K562 (cell line): ENCODE data around the gene MRPL27.

Experiments used
- ATF7 ChIP-seq: fragments of 450-650 bp; IDR thresholded peaks from 2 replicates; pipeline ENCODE4 v1.7.1; 2014; ENCODE audit warnings: mild to moderate bottlenecking, moderate library complexity
- BCL6 ChIP-seq: fragments of 250-450 bp; sonication (Bioruptor Pico); IDR thresholded peaks from 2 replicates; pipeline ENCODE4 v1.4.0; 2020
- BRD4 ChIP-seq: fragments of 200-600 bp; sonication (generic); IDR thresholded peaks from 2 replicates; pipeline ENCODE4 v1.6.1; 2017; ENCODE audit warnings: inconsistent platforms
- DMBX1 ChIP-seq: fragments of 250-450 bp; sonication (Bioruptor Pico); IDR thresholded peaks from 2 replicates; pipeline ENCODE4 v1.8.0; 2022; ENCODE audit warnings: inconsistent platforms, mild to moderate bottlenecking, moderate library complexity, borderline replicate concordance
- E2F3 ChIP-seq: fragments of 250-450 bp; sonication (Bioruptor Pico); IDR thresholded peaks from 2 replicates; pipeline ENCODE4 v1.4.0; 2020; ENCODE audit warnings: mild to moderate bottlenecking
- HDAC8 ChIP-seq: fragments of 450-650 bp; IDR thresholded peaks from 2 replicates; pipeline ENCODE4 v1.6.1; 2016; ENCODE audit warnings: mild to moderate bottlenecking, missing genetic modification characterization, moderate library complexity, missing compliant biosample characterization
- HMG20A ChIP-seq: fragments of 450-650 bp; formaldehyde crosslinking; conservative IDR thresholded peaks from 2 replicates; pipeline ENCODE4 v1.4.0; 2020; ENCODE audit warnings: mild to moderate bottlenecking, mixed read lengths
- SIX5 ChIP-seq, 2 experiments: IDR thresholded peaks; 2 replicates each; pipeline ENCODE4 v1.6.1; 2011; ENCODE audit warnings: low read length in 2 of 2, borderline replicate concordance in 1 of 2, low read depth in 1 of 2, mild to moderate bottlenecking in 1 of 2, moderate library complexity in 1 of 2; ENCODE audit not compliant: insufficient read depth in 1 of 2
- TAF9B ChIP-seq: fragments of 450-650 bp; IDR thresholded peaks from 2 replicates; pipeline ENCODE4 v1.6.1; 2018; ENCODE audit warnings: mild to moderate bottlenecking; ENCODE audit not compliant: partially characterized antibody
- ZKSCAN1 ChIP-seq: fragments of 150-350 bp; IDR thresholded peaks from 2 replicates; pipeline ENCODE4 v1.6.1; 2016; ENCODE audit warnings: low read depth, low read length
- ZNF274 ChIP-seq: IDR thresholded peaks from 2 replicates; pipeline ENCODE4 v1.6.1; 2011; ENCODE audit warnings: low read depth, mild to moderate bottlenecking, low read length, moderate library complexity, borderline replicate concordance
- ZNF316 ChIP-seq: fragments of 450-650 bp; IDR thresholded peaks from 2 replicates; pipeline ENCODE4 v1.6.1; 2016
- TF ChIP-seq, protein P1 (sequence below): fragments of 450-650 bp; IDR thresholded peaks from 2 replicates; pipeline ENCODE4 v1.6.1; 2016
- TF ChIP-seq, protein P2 (sequence below), 3 experiments: IDR thresholded peaks in 2 of 3; conservative IDR thresholded peaks in 1 of 3; 2 replicates each; pipeline ENCODE4 v1.5.1; 2011 to 2012; ENCODE audit warnings: low read length in 3 of 3, mild to moderate bottlenecking in 3 of 3, control low read depth in 2 of 3, improper control_type of control experiment in 1 of 3, inconsistent platforms in 1 of 3, low read depth in 1 of 3, mixed read lengths in 1 of 3, moderate library complexity in 1 of 3; ENCODE audit not compliant: insufficient read depth in 2 of 3

DNA sequence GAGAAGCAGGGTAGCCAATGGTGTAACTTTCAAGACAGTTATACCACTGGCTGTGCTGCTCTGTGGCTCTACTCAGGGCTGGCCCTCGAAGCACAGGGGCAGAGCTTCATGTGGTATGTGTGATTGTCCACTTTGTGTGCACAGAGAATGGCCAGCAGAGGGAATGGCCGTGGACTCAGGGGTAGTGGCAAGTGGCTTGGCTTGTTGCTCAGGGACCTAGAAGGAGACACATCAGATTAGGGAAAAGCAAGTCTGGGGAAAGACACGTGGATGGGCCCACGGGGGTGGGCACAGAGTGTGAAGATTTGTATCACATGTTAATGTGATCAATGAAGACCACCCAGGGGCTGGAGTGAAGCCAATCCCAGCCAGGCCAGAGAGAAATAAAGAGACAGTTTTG is 47.1 kb downstream of the MRPL27 start:
- TF ChIP-seq SIX5 (IDR thresholded peaks at IDR 0.05; ENCODE audit: borderline replicate concordance in 1 of 2, insufficient read depth in 1 of 2, low read depth in 1 of 2, low read length in 2 of 2), result no peak
- no peak for TF ChIP-seq ATF7
- TF ChIP-seq, protein P1, sequence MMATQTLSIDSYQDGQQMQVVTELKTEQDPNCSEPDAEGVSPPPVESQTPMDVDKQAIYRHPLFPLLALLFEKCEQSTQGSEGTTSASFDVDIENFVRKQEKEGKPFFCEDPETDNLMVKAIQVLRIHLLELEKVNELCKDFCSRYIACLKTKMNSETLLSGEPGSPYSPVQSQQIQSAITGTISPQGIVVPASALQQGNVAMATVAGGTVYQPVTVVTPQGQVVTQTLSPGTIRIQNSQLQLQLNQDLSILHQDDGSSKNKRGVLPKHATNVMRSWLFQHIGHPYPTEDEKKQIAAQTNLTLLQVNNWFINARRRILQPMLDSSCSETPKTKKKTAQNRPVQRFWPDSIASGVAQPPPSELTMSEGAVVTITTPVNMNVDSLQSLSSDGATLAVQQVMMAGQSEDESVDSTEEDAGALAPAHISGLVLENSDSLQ, result no peak
- TF ChIP-seq ZNF274, result no peak
- no peak for TF ChIP-seq HDAC8 (tag)
- TF ChIP-seq DMBX1 (CRISPR knock-in tag), result no peak
- no peak for TF ChIP-seq E2F3 (CRISPR knock-in tag)
- TF ChIP-seq, protein P2, sequence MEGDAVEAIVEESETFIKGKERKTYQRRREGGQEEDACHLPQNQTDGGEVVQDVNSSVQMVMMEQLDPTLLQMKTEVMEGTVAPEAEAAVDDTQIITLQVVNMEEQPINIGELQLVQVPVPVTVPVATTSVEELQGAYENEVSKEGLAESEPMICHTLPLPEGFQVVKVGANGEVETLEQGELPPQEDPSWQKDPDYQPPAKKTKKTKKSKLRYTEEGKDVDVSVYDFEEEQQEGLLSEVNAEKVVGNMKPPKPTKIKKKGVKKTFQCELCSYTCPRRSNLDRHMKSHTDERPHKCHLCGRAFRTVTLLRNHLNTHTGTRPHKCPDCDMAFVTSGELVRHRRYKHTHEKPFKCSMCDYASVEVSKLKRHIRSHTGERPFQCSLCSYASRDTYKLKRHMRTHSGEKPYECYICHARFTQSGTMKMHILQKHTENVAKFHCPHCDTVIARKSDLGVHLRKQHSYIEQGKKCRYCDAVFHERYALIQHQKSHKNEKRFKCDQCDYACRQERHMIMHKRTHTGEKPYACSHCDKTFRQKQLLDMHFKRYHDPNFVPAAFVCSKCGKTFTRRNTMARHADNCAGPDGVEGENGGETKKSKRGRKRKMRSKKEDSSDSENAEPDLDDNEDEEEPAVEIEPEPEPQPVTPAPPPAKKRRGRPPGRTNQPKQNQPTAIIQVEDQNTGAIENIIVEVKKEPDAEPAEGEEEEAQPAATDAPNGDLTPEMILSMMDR (IDR thresholded peaks at IDR 0.05 in 2 of 3, conservative IDR thresholded peaks at IDR 0.05 in 1 of 3; ENCODE audit: insufficient read depth in 2 of 3, low read depth in 1 of 3, low read length in 3 of 3), result no peak
- TF ChIP-seq BRD4, result no peak
- TF ChIP-seq HMG20A (CRISPR knock-in tag), result no peak
- no peak for TF ChIP-seq ZNF316
- no peak for TF ChIP-seq ZKSCAN1
- TF ChIP-seq TAF9B, result no peak
- TF ChIP-seq BCL6 (CRISPR knock-in tag), result no peak
